Colonic mucosa (tissue), 4 donors: ENCODE data around the gene ABCA4. TPM values are rescaled to one million over a fixed set of nuclear protein-coding genes. Genes with fewer than 3 reads are reported as not detected.

Source experiments
- DNase-seq: peaks from one replicate; pipeline ENCODE4 v3.0.0-alpha.2; 2020
- H3K27ac ChIP-seq: fragments of 200-600 bp; one replicate; pipeline ENCODE4 v1.8.0; 2021
- H3K27me3 ChIP-seq: fragments of 200-600 bp; one replicate; pipeline ENCODE4 v1.8.0; 2021
- H3K36me3 ChIP-seq: fragments of 200-600 bp; one replicate; pipeline ENCODE4 v1.8.0; 2021
- H3K4me1 ChIP-seq: fragments of 200-600 bp; one replicate; pipeline ENCODE4 v1.8.0; 2021; ENCODE audit warnings: mild to moderate bottlenecking
- H3K4me3 ChIP-seq: fragments of 200-600 bp; one replicate; pipeline ENCODE4 v1.8.0; 2021
- H3K9ac ChIP-seq, 2 donors: one replicate each; pipeline ENCODE4 v1.7.0; 2013; ENCODE audit warnings: control low read depth in 2 of 2, low read depth in 2 of 2, low read length in 2 of 2
- H3K9me3 ChIP-seq: fragments of 200-600 bp; one replicate; pipeline ENCODE4 v1.8.0; 2021
- CTCF ChIP-seq: fragments of 200-600 bp; IDR thresholded peaks from one replicate; pipeline ENCODE4 v1.8.0; 2022; ENCODE audit warnings: antibody characterized with exemption, mild to moderate bottlenecking
- intact Hi-C: fragments of 100-400 bp; cut with DNase I; formaldehyde crosslinking; loops from one replicate; pipeline ENCODE4 v1.14.1; 2022
- total RNA-seq, 2 donors: library from RNA; stranded (reverse); fragmentation: NEBNext Ultra II Directional in 1 of 2; extraction: Animal tissue kit (Norgen Biotek cat#: 25700) in 1 of 2; gene quantifications; one replicate each; pipeline ENCODE4 v1.2.1, GENCODE V29; 2021
- donor health status: healthy.
- donor health status: DM: no; HTN: no; CAD: no.
- donor health status: DM: no; HTN: no; CAD: no.

The ABCA4 gene
- total RNA-seq, 2 donors from 2014 or later = 0.02 to 0.27 TPM

GRCh38 chr1:94019327-94019726 is 101.6 kb downstream of the ABCA4 start:
- no peak overlapping the region for H3K27ac ChIP-seq
- H3K9me3 ChIP-seq = no peaks in the 10 kb centered on the region
- H3K4me1 ChIP-seq = no peaks in the 10 kb centered on the region
- DNase-seq = no peak
- no peaks in the 10 kb centered on the region for H3K36me3 ChIP-seq
- no peak overlapping the region for H3K9ac ChIP-seq
- TF ChIP-seq CTCF = no peak
- H3K4me3 ChIP-seq = no peak overlapping the region
- no peaks in the 10 kb centered on the region for H3K27me3 ChIP-seq
- intact Hi-C loops = no loop called here

- no peaks in the 10 kb centered on the region for H3K4me1 ChIP-seq
- H3K27ac ChIP-seq = no peak overlapping the region
- no peaks in the 10 kb centered on the region for H3K9me3 ChIP-seq
- no peaks in the 10 kb centered on the region for H3K36me3 ChIP-seq
- no peak for TF ChIP-seq CTCF
- H3K4me3 ChIP-seq = no peak overlapping the region
- no peaks in the 10 kb centered on the region for H3K27me3 ChIP-seq
- intact Hi-C loops = no loop called here
- no peak overlapping the region for H3K9ac ChIP-seq
- DNase-seq = no peak
Measured at GRCh38 chr1:94017155-94017829, 103.7 kb downstream of the ABCA4 start.

DNA sequence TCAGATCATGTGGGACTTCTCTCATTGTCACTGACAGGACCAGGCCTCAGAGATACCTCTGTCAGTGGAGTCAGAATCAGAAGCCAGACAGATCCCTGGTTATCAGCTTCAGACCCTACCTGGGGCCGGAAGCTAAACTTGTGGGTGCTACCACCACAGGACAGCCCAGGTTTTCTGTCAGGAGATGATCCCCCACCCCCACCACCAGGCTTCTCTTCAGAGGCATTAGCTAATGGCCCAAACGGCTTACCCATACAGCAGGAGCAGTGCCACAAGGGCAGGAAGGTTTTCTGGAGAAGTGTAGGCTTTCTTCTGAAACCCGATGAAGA is 105.5 kb downstream of the ABCA4 start:
- Histone ChIP-seq H3K9me3 (no peaks in the 10 kb centered on the region), H3K4me3 (no peak overlapping the region), H3K36me3 (no peaks in the 10 kb centered on the region), H3K27me3 (no peaks in the 10 kb centered on the region), H3K9ac (no peak overlapping the region), H3K27ac (no peak overlapping the region), H3K4me1 (no peaks in the 10 kb centered on the region)
- intact Hi-C loops = no loop called here
- no peak for DNase-seq
- TF ChIP-seq CTCF = no peak

DNA sequence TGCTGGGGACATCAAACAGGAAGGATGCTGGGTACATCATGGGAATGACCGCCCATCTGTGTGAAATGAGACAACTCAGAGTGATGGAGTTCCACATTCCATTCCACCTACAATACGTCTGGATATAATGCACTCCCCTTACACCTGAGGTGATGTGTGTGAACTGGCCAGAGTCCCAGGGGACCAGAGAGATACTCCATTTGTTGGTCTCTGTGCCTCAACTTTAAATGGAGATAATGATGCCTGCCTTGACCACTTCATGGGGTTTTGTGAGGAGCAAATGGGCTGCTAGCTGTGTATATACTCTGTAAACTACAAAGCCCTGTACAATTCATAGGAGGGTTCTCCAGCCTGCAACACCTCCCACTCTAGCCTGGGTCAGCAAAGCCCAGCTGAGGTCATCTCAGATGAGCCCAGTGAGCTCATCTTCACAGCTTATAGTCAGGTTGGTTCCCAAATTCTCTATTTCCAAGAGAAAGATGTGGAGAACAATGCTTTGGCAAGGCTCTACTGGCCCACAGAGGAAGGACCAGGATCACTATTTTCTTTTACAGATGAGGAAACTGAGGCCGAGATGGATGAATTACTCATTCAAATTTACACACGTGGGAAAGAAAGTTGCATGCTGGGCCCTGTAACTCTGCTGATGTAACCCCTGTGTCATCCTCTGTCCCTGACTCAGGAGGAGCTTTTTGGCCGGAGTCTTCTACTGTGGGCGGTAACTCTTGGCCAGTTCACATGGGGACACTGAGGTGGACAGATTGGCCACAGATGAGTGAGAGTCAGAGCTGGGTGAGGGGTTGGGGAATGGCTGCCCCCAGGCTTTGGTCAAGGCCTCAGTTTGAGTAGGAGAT is 106.1 kb downstream of the ABCA4 start:
- no peak for DNase-seq
- Histone ChIP-seq H3K9me3 (no peaks in the 10 kb centered on the region), H3K27me3 (no peaks in the 10 kb centered on the region), H3K27ac (no peak overlapping the region), H3K36me3 (no peaks in the 10 kb centered on the region), H3K9ac (no peak overlapping the region), H3K4me3 (no peak overlapping the region), H3K4me1 (no peaks in the 10 kb centered on the region)
- no peak for TF ChIP-seq CTCF
- intact Hi-C loops = no loop called here

DNA sequence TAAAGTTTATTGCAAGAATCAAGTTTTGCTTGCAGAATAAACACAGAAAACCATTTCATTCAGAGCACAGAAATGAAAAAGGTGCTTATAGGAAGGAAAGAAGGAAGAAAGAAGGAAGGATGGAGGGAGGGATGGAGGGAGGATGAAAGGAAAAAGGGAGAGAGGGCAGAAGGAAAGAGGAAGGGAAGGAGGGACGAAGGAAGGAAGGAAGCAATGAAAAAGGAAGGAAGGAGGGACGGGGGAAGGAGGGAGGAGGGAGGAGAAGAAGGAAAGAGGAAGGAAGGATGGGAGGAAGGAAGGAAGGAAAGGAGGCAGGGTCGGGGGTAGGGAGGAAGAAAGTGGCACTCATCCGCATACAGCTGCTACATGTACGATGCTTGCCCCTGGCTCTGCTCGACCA is 106.9 kb downstream of the ABCA4 start:
- no peaks in the 10 kb centered on the region for H3K9me3 ChIP-seq
- no peak for TF ChIP-seq CTCF
- no peaks in the 10 kb centered on the region for H3K4me1 ChIP-seq
- H3K36me3 ChIP-seq = no peaks in the 10 kb centered on the region
- H3K27ac ChIP-seq = no peak overlapping the region
- H3K27me3 ChIP-seq = no peaks in the 10 kb centered on the region
- H3K4me3 ChIP-seq = no peak overlapping the region
- no peak for DNase-seq
- H3K9ac ChIP-seq = no peak overlapping the region
- intact Hi-C loops = no loop called here
